Peyer's patch (tissue), 4 donors: ENCODE measurements around the gene WLS.

Experiments used
- CTCF ChIP-seq, 6 experiments: fragments of 450-650 bp in 4 of 6; fragments of 200-600 bp in 2 of 6; sonication (generic) in 1 of 6; IDR thresholded peaks; one replicate each; pipeline ENCODE4 v1.5.1; 2017 to 2019; ENCODE audit warnings: antibody characterized with exemption in 6 of 6, mild to moderate bottlenecking in 3 of 6, moderate library complexity in 1 of 6
- POLR2A ChIP-seq, 2 donors: fragments of 450-650 bp; IDR thresholded peaks; one replicate each; pipeline ENCODE4 v1.5.1; 2017; ENCODE audit warnings: antibody characterized with exemption in 2 of 2, mild to moderate bottlenecking in 2 of 2, moderate library complexity in 2 of 2

DNA sequence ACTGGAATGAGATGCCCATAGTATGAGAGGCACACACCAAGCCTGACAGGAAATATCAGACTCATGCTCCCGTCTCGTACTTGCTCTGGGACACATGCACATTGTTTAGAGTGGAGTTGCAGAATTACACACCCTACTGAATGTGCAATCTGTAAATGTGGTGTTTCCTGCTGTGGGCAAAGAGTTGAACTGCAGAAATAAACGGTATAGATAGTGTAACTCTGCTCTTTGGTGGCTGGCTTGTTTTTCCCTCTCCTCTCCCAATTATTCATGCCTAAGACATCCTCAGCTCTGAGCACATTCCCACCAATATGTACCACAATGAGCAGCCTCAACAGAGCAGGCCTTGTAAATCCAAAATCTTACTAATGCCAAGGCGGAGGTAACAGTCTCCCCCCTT lies 91.8 kb downstream of the WLS start:
- TF ChIP-seq CTCF (IDR thresholded peaks at IDR 0.05) = no peak
- no peak for TF ChIP-seq POLR2A (IDR thresholded peaks at IDR 0.05)
